ENCODE measurements around the gene TANGO2.

TANGO2 gene

GRCh38 chr22:20044495-20045151, 23.7 kb downstream of the TANGO2 start:
- DNase-seq (ENCODE audit: low read depth), result no peak

GRCh38 chr22:20046730-20047129, 25.8 kb downstream of the TANGO2 start:
- no peak for DNase-seq (ENCODE audit: low read depth)

GRCh38 chr22:20051927-20052308, 31.0 kb downstream of the TANGO2 start:
- no peak for DNase-seq (ENCODE audit: low read depth)

GRCh38 chr22:20052309-20053259, 31.7 kb downstream of the TANGO2 start:
- DNase-seq (ENCODE audit: low read depth), result no peak

- DNase-seq (ENCODE audit: low read depth), result no peak
Observed at GRCh38 chr22:20053407-20054033, 32.6 kb downstream of the TANGO2 start.

- no peak for DNase-seq (ENCODE audit: low read depth)
Observed at GRCh38 chr22:20054034-20054427, 33.1 kb downstream of the TANGO2 start.

- no peak for DNase-seq (ENCODE audit: low read depth)
Observed at GRCh38 chr22:20054485-20054884, 33.6 kb downstream of the TANGO2 start.

- no peak for DNase-seq (ENCODE audit: low read depth)
Observed at GRCh38 chr22:20055144-20055543, 34.2 kb downstream of the TANGO2 start.

- DNase-seq (ENCODE audit: low read depth), result no peak
Observed at GRCh38 chr22:20055654-20056053, 34.7 kb downstream of the TANGO2 start.

- no peak for DNase-seq (ENCODE audit: low read depth)
Observed at GRCh38 chr22:20056161-20056560, 35.3 kb downstream of the TANGO2 start.

GRCh38 chr22:20056696-20057386, 35.9 kb downstream of the TANGO2 start:
- DNase-seq (ENCODE audit: low read depth), result no peak

- DNase-seq (ENCODE audit: low read depth), result no peak
Observed at GRCh38 chr22:20057596-20058268, 36.8 kb downstream of the TANGO2 start.

GRCh38 chr22:20058989-20059770, 38.3 kb downstream of the TANGO2 start:
- DNase-seq (ENCODE audit: low read depth), result no peak

GRCh38 chr22:20060700-20061480, 40.0 kb downstream of the TANGO2 start:
- no peak for DNase-seq (ENCODE audit: low read depth)

- DNase-seq (ENCODE audit: low read depth), result no peak
Observed at GRCh38 chr22:20061481-20061861, 40.6 kb downstream of the TANGO2 start.

GRCh38 chr22:20062043-20062765, 41.3 kb downstream of the TANGO2 start:
- DNase-seq (ENCODE audit: low read depth), result no peak

- no peak for DNase-seq (ENCODE audit: low read depth)
Observed at GRCh38 chr22:20062766-20063083, 41.8 kb downstream of the TANGO2 start.

GRCh38 chr22:20063271-20064139, 42.6 kb downstream of the TANGO2 start:
- no peak for DNase-seq (ENCODE audit: low read depth)

GRCh38 chr22:20064140-20064480, 43.2 kb downstream of the TANGO2 start:
- DNase-seq (ENCODE audit: low read depth), result no peak
